ENCODE results near the gene AHCYL2. TPM values are rescaled to one million over a fixed set of nuclear protein-coding genes. Genes with fewer than 3 reads are reported as not detected.
"Not testable (repeated sequence)": the region's sequence is repeated elsewhere in the genome, so short reads cannot be mapped to it uniquely, and the experiment has no call there.

The AHCYL2 gene
- total and polyA plus RNA-seq, 2 donors (not counting 3 experiments of a cell fraction or from before 2014, with no cell fraction given): 10.8 to 13.5 TPM

DNA sequence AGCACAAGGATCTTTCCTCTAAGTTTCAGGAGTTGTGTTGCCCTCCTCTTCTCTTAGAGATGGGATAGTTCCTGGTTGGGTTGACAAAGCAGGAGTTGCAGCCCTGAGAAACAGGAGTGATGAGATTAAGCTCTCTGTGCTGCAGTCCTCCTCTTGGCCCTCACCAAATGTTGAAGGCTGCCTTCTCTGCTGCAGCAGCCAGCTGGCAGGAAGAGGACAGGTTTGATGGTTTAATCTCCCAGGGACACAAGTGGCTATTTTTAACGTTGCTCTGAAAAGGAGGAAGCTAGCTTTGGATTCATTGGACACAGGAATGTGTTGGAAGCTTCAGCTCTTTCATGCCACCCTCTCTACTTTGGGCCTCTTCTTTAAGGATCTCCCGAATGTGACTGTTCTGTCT is 218.8 kb downstream of the AHCYL2 start:
- Histone ChIP-seq H3K9me1 (replicated peaks; ENCODE audit: control insufficient read depth, extremely low read depth, insufficient read depth, low read length) (no peaks in the 10 kb centered on the region), H3K4me3 (replicated peaks in 1 of 3; ENCODE audit: insufficient read depth in 1 of 3, low read depth in 1 of 3, low read length in 3 of 3) (no peak overlapping the region), H3K9ac (replicated peaks; ENCODE audit: extremely low read depth, insufficient read depth, low read length) (no peak overlapping the region), H3K4me2 (ENCODE audit: insufficient read depth, low read length) (no peak overlapping the region), H4K20me1 (replicated peaks; ENCODE audit: control insufficient read depth, extremely low read depth, insufficient read depth, low read length) (no peaks in the 10 kb centered on the region), H3K27me3 (ENCODE audit: control insufficient read depth in 2 of 2, insufficient read depth in 2 of 2, low read length in 2 of 2) (no peaks in the 10 kb centered on the region), H3K4me1 (ENCODE audit: control insufficient read depth, extremely low read depth, insufficient read depth, low read length) (peaks cover 12% of the 10 kb centered on the region), H3K79me2 (ENCODE audit: control insufficient read depth, insufficient read depth, low read length) (no peaks in the 10 kb centered on the region), H3K27ac (ENCODE audit: insufficient read depth, low read depth, low read length) (no peak overlapping the region), H3K9me3 (replicated peaks; ENCODE audit: control insufficient read depth, insufficient read depth, low read length) (no peaks in the 10 kb centered on the region), H3K36me3 (ENCODE audit: control insufficient read depth in 2 of 2, extremely low read depth in 1 of 2, insufficient read depth in 2 of 2, low read length in 2 of 2) (no peaks in the 10 kb centered on the region), H2AFZ (ENCODE audit: low read depth, low read length) (no peak overlapping the region)
- POLR2A ChIA-PET: no interaction called here
- FAIRE-seq (no peak), DNase-seq (ENCODE audit: low read depth, low spot score) (no peak)
- CTCF ChIA-PET: interaction anchor here (0.8 to 1.2 kb wide), 8 partner anchors 8 to 225 kb away, joined by 3 to 5 read pairs (median 3); no protein-coding TSS in a partner anchor
- no peak for TF ChIP-seq GATA2 (IDR thresholded peaks at IDR 0.05; ENCODE audit: insufficient read depth, insufficient read length, low read depth, low read length)
- intact Hi-C loops (cut with micrococcal nuclease) (no loop called here), dilution Hi-C loops (cut with MboI; ENCODE audit: extremely low pct_ligation_motif_present, low sequenced_read_pairs) (no loop called here)
- no TSS peak for BruUV-seq (replicated peaks)

- CTCF ChIA-PET; H3K79me2 ChIP-seq (ENCODE audit: control insufficient read depth, insufficient read depth, low read length); H3K4me3 ChIP-seq (replicated peaks in 1 of 3; ENCODE audit: insufficient read depth in 1 of 3, low read depth in 1 of 3, low read length in 3 of 3); H3K4me1 ChIP-seq (ENCODE audit: control insufficient read depth, extremely low read depth, insufficient read depth, low read length); FAIRE-seq; H3K9me1 ChIP-seq (replicated peaks; ENCODE audit: control insufficient read depth, extremely low read depth, insufficient read depth, low read length); H3K9me3 ChIP-seq (replicated peaks; ENCODE audit: control insufficient read depth, insufficient read depth, low read length); POLR2A ChIA-PET; dilution Hi-C loops (cut with MboI; ENCODE audit: extremely low pct_ligation_motif_present, low sequenced_read_pairs); H3K4me2 ChIP-seq (ENCODE audit: insufficient read depth, low read length); DNase-seq (ENCODE audit: low read depth, low spot score); H3K27me3 ChIP-seq (ENCODE audit: control insufficient read depth in 2 of 2, insufficient read depth in 2 of 2, low read length in 2 of 2); intact Hi-C loops (cut with micrococcal nuclease); H3K36me3 ChIP-seq (ENCODE audit: control insufficient read depth in 2 of 2, extremely low read depth in 1 of 2, insufficient read depth in 2 of 2, low read length in 2 of 2); BruUV-seq (replicated peaks); H2AFZ ChIP-seq (ENCODE audit: low read depth, low read length); H3K27ac ChIP-seq (ENCODE audit: insufficient read depth, low read depth, low read length); H3K9ac ChIP-seq (replicated peaks; ENCODE audit: extremely low read depth, insufficient read depth, low read length); H4K20me1 ChIP-seq (replicated peaks; ENCODE audit: control insufficient read depth, extremely low read depth, insufficient read depth, low read length): not testable (repeated sequence)
Measured at GRCh38 chr7:129444776-129445175, 219.9 kb downstream of the AHCYL2 start.

- intact Hi-C loops (cut with micrococcal nuclease); H3K27ac ChIP-seq (ENCODE audit: insufficient read depth, low read depth, low read length); POLR2A ChIA-PET; H3K9me3 ChIP-seq (replicated peaks; ENCODE audit: control insufficient read depth, insufficient read depth, low read length); dilution Hi-C loops (cut with MboI; ENCODE audit: extremely low pct_ligation_motif_present, low sequenced_read_pairs); H3K9ac ChIP-seq (replicated peaks; ENCODE audit: extremely low read depth, insufficient read depth, low read length); H3K79me2 ChIP-seq (ENCODE audit: control insufficient read depth, insufficient read depth, low read length); BruUV-seq (replicated peaks); FAIRE-seq; H3K4me3 ChIP-seq (replicated peaks in 1 of 3; ENCODE audit: insufficient read depth in 1 of 3, low read depth in 1 of 3, low read length in 3 of 3); H3K36me3 ChIP-seq (ENCODE audit: control insufficient read depth in 2 of 2, extremely low read depth in 1 of 2, insufficient read depth in 2 of 2, low read length in 2 of 2); DNase-seq (ENCODE audit: low read depth, low spot score); H3K4me2 ChIP-seq (ENCODE audit: insufficient read depth, low read length); H2AFZ ChIP-seq (ENCODE audit: low read depth, low read length); H4K20me1 ChIP-seq (replicated peaks; ENCODE audit: control insufficient read depth, extremely low read depth, insufficient read depth, low read length); H3K9me1 ChIP-seq (replicated peaks; ENCODE audit: control insufficient read depth, extremely low read depth, insufficient read depth, low read length); H3K27me3 ChIP-seq (ENCODE audit: control insufficient read depth in 2 of 2, insufficient read depth in 2 of 2, low read length in 2 of 2); H3K4me1 ChIP-seq (ENCODE audit: control insufficient read depth, extremely low read depth, insufficient read depth, low read length): not testable (repeated sequence)
- CTCF ChIA-PET: interaction anchor here (1.5 kb wide), 1 partner anchor 71 kb away, joined by 4 read pairs; no protein-coding TSS in a partner anchor
Measured at GRCh38 chr7:129446925-129447324, 222.1 kb downstream of the AHCYL2 start.

GRCh38 chr7:129447445-129447844 is 222.6 kb downstream of the AHCYL2 start:
- CTCF ChIA-PET: interaction anchor here (1.5 kb wide), 1 partner anchor 71 kb away, joined by 4 read pairs; no protein-coding TSS in a partner anchor
- intact Hi-C loops (cut with micrococcal nuclease); POLR2A ChIA-PET: not testable (repeated sequence)

More at GRCh38 chr7:129447445-129447844, 222.6 kb downstream of the AHCYL2 start:
- H3K27me3 ChIP-seq (ENCODE audit: control insufficient read depth in 2 of 2, insufficient read depth in 2 of 2, low read length in 2 of 2); dilution Hi-C loops (cut with MboI; ENCODE audit: extremely low pct_ligation_motif_present, low sequenced_read_pairs); H2AFZ ChIP-seq (ENCODE audit: low read depth, low read length); DNase-seq (ENCODE audit: low read depth, low spot score); H3K4me1 ChIP-seq (ENCODE audit: control insufficient read depth, extremely low read depth, insufficient read depth, low read length); H4K20me1 ChIP-seq (replicated peaks; ENCODE audit: control insufficient read depth, extremely low read depth, insufficient read depth, low read length); H3K9me3 ChIP-seq (replicated peaks; ENCODE audit: control insufficient read depth, insufficient read depth, low read length); H3K4me3 ChIP-seq (replicated peaks in 1 of 3; ENCODE audit: insufficient read depth in 1 of 3, low read depth in 1 of 3, low read length in 3 of 3); H3K79me2 ChIP-seq (ENCODE audit: control insufficient read depth, insufficient read depth, low read length); H3K9me1 ChIP-seq (replicated peaks; ENCODE audit: control insufficient read depth, extremely low read depth, insufficient read depth, low read length); H3K36me3 ChIP-seq (ENCODE audit: control insufficient read depth in 2 of 2, extremely low read depth in 1 of 2, insufficient read depth in 2 of 2, low read length in 2 of 2); H3K9ac ChIP-seq (replicated peaks; ENCODE audit: extremely low read depth, insufficient read depth, low read length); BruUV-seq (replicated peaks); H3K27ac ChIP-seq (ENCODE audit: insufficient read depth, low read depth, low read length); H3K4me2 ChIP-seq (ENCODE audit: insufficient read depth, low read length); FAIRE-seq: not testable (repeated sequence)
